ENCODE data around the gene SAMD4A.

- TF ChIP-seq, protein P1, sequence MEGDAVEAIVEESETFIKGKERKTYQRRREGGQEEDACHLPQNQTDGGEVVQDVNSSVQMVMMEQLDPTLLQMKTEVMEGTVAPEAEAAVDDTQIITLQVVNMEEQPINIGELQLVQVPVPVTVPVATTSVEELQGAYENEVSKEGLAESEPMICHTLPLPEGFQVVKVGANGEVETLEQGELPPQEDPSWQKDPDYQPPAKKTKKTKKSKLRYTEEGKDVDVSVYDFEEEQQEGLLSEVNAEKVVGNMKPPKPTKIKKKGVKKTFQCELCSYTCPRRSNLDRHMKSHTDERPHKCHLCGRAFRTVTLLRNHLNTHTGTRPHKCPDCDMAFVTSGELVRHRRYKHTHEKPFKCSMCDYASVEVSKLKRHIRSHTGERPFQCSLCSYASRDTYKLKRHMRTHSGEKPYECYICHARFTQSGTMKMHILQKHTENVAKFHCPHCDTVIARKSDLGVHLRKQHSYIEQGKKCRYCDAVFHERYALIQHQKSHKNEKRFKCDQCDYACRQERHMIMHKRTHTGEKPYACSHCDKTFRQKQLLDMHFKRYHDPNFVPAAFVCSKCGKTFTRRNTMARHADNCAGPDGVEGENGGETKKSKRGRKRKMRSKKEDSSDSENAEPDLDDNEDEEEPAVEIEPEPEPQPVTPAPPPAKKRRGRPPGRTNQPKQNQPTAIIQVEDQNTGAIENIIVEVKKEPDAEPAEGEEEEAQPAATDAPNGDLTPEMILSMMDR (IDR thresholded peaks at IDR 0.05): no peak
- no peak for TF ChIP-seq EP300 (IDR thresholded peaks at IDR 0.05)
- TF ChIP-seq POLR2A (IDR thresholded peaks at IDR 0.05): no peak
Measured at GRCh38 chr14:54797986-54798385, 231.1 kb downstream of the SAMD4A start.

Data from tibial nerve (tissue), 4 donors.